ENCODE data around the gene ZNF524. TPM values are rescaled to one million over a fixed set of nuclear protein-coding genes. Genes with fewer than 3 reads are reported as not detected.
A peak's percentile ranks its signal among the peaks of the same experiment; 100 is the strongest.

The ZNF524 gene
- total RNA-seq, 3 donors from 2014 or later (not counting 1 experiment from before 2014, with no cell fraction given), result 9.2 to 12.6 (median 12.5) TPM

DNA sequence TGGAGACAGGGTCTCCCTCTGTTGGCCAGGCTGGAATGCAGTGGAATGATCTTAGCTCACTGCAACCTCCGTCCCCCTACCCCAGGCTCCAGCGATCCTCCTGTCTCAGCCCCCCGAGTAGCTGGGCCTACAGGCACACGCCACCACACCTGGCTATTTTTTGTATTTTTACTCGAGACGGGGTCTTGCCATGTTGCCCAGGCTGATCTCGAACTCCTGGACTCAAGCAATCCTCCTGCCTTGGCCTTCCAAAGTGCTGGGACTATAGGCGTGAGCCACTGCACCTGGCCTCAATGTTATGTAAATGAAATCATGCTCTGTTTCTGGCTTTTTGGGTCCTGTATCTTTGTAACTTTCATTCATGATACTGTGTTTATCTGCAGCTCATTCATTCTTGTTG is 11.3 kb upstream of the ZNF524 start:
- no peaks in the 10 kb centered on the region for H3K36me3 ChIP-seq (ENCODE audit: control insufficient read depth, insufficient read depth, low read length)
- Mint-ChIP-seq H3K9me3 (no peaks in the 10 kb centered on the region), H3K4me1 (peaks cover 11 to 25% of the 10 kb centered on the region in 2 donors), H3K4me3 (peak overlapping the region; percentile 35), H3K36me3 (no peaks in the 10 kb centered on the region), H3K27me3 (ENCODE audit: low read depth in 2 of 2) (peaks cover 15 to 33% of the 10 kb centered on the region in 2 donors), H3K27ac (no peak overlapping the region)
- TF ChIP-seq, protein P1, sequence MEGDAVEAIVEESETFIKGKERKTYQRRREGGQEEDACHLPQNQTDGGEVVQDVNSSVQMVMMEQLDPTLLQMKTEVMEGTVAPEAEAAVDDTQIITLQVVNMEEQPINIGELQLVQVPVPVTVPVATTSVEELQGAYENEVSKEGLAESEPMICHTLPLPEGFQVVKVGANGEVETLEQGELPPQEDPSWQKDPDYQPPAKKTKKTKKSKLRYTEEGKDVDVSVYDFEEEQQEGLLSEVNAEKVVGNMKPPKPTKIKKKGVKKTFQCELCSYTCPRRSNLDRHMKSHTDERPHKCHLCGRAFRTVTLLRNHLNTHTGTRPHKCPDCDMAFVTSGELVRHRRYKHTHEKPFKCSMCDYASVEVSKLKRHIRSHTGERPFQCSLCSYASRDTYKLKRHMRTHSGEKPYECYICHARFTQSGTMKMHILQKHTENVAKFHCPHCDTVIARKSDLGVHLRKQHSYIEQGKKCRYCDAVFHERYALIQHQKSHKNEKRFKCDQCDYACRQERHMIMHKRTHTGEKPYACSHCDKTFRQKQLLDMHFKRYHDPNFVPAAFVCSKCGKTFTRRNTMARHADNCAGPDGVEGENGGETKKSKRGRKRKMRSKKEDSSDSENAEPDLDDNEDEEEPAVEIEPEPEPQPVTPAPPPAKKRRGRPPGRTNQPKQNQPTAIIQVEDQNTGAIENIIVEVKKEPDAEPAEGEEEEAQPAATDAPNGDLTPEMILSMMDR (IDR thresholded peaks at IDR 0.05), result no peak
- no peak overlapping the region for H3K4me3 ChIP-seq (ENCODE audit: low read length)
- no peak overlapping the region for H3K27ac ChIP-seq (ENCODE audit: low read length)
- WGBS (ENCODE audit: insufficient coverage), result 93% methylated on average over 8 of the region's 8 CpGs
- ATAC-seq, result no peak
- no peaks in the 10 kb centered on the region for H3K9me3 ChIP-seq (ENCODE audit: control insufficient read depth, insufficient read depth, low read length)
- H3K27me3 ChIP-seq (ENCODE audit: control insufficient read depth, insufficient read depth, low read length), result no peaks in the 10 kb centered on the region
- H3K4me1 ChIP-seq (ENCODE audit: control insufficient read depth, insufficient read depth, low read length), result peaks cover 26% of the 10 kb centered on the region
- DNase-seq, result no peak
- intact Hi-C loops (cut with micrococcal nuclease), result no loop called here

DNA sequence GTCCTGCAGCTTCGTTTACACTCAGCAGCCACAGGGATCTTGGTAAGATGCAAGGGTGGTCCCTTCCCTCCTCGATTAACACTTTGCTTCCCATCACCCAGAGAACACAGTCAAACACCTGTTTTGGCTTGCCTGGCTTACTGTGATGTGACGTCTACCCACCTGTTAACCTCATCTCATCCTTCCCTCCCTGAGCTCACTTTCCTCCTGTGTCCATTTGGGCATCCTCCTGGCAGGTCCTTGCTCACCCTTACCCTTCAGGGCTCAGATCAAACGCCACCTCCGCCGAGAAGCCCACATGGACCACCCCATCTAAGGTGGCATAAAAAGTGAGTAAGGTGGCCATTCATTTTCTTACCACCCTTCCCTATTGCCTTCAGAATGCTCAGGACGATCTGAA is 10.0 kb upstream of the ZNF524 start:
- intact Hi-C loops (cut with micrococcal nuclease), result no loop called here
- no peak overlapping the region for H3K27ac Mint-ChIP-seq

DNA sequence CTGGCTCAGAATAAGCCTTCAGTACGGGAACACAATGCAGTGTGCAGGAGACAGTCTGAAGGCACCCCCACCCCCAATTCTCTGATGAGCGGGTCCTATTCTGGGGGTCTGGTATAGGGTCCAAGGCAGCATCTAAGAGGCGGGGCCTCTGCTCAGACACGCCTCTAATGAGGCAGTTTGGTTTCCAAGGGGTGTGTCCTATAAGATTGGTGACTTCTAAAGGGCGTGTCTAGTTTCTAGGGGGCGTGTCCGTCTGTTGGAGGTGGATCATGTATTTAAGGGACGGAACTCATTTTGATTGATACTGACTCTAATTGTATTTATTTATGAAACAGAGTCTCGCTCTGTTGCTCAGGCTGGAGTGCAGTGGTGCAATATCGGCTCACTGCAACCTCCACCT is 9.5 kb upstream of the ZNF524 start:
- Mint-ChIP-seq H3K27ac (no peak overlapping the region), H3K27me3 (ENCODE audit: low read depth in 2 of 2) (peaks cover under 1 to 24% of the 10 kb centered on the region in 2 donors), H3K36me3 (no peaks in the 10 kb centered on the region), H3K4me1 (peaks cover 5 to 19% of the 10 kb centered on the region in 2 donors), H3K9me3 (no peaks in the 10 kb centered on the region), H3K4me3 (no peak overlapping the region)
- DNase-seq, result no peak
- peaks cover 1% of the 10 kb centered on the region for H3K36me3 ChIP-seq (ENCODE audit: control insufficient read depth, insufficient read depth, low read length)
- TF ChIP-seq, protein P1 (IDR thresholded peaks at IDR 0.05), result no peak
- peaks cover 26% of the 10 kb centered on the region for H3K4me1 ChIP-seq (ENCODE audit: control insufficient read depth, insufficient read depth, low read length)
- H3K27me3 ChIP-seq (ENCODE audit: control insufficient read depth, insufficient read depth, low read length), result no peaks in the 10 kb centered on the region
- ATAC-seq, result no peak
- intact Hi-C loops (cut with micrococcal nuclease), result no loop called here
- no peak overlapping the region for H3K27ac ChIP-seq (ENCODE audit: low read length)
- 93% methylated on average over 9 of the region's 10 CpGs for WGBS (ENCODE audit: insufficient coverage)
- H3K9me3 ChIP-seq (ENCODE audit: control insufficient read depth, insufficient read depth, low read length), result no peaks in the 10 kb centered on the region
- H3K4me3 ChIP-seq (ENCODE audit: low read length), result no peak overlapping the region

More for the DNA sequence above, 10.0 kb upstream of the ZNF524 start:
- 74% methylated on average over 7 of the region's 7 CpGs for WGBS (ENCODE audit: insufficient coverage)
- TF ChIP-seq, protein P1 (IDR thresholded peaks at IDR 0.05), result no peak
- H3K4me1 Mint-ChIP-seq, result peaks cover 10 to 24% of the 10 kb centered on the region in 2 donors
- Histone ChIP-seq H3K9me3 (ENCODE audit: control insufficient read depth, insufficient read depth, low read length) (no peaks in the 10 kb centered on the region), H3K27ac (ENCODE audit: low read length) (no peak overlapping the region), H3K4me1 (ENCODE audit: control insufficient read depth, insufficient read depth, low read length) (peaks cover 26% of the 10 kb centered on the region), H3K4me3 (ENCODE audit: low read length) (no peak overlapping the region), H3K36me3 (ENCODE audit: control insufficient read depth, insufficient read depth, low read length) (peaks cover 1% of the 10 kb centered on the region), H3K27me3 (ENCODE audit: control insufficient read depth, insufficient read depth, low read length) (no peaks in the 10 kb centered on the region)
- ATAC-seq, result no peak
- no peaks in the 10 kb centered on the region for H3K9me3 Mint-ChIP-seq
- DNase-seq, result no peak
- H3K36me3 Mint-ChIP-seq, result no peaks in the 10 kb centered on the region
- peaks cover 6 to 29% of the 10 kb centered on the region in 2 donors for H3K27me3 Mint-ChIP-seq (ENCODE audit: low read depth in 2 of 2)
- H3K4me3 Mint-ChIP-seq, result no peak overlapping the region

DNA sequence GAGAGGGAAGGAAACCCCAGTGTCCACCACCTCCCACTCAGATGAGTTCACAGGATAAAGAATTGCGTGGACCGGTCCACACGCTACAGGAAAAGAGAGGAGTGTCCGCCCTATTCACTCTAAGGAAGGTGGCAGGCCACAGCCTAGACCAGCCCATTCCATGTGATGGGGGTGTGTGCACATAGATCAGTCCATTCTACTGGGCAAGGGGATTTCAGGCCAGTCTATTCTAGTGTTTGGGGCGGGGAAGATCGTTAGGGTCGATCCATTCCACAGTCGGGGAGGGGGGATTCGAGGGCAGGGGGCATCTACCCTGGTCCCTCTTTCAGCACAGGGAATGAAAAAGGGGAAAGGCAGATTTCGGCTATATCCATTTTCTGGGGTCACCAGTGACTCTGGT is 8.5 kb upstream of the ZNF524 start:
- peaks cover 5 to 10% of the 10 kb centered on the region in 2 donors for H3K4me1 Mint-ChIP-seq
- no peak overlapping the region for H3K4me3 ChIP-seq (ENCODE audit: low read length)
- intact Hi-C loops (cut with micrococcal nuclease), result no loop called here
- no peaks in the 10 kb centered on the region for H3K9me3 ChIP-seq (ENCODE audit: control insufficient read depth, insufficient read depth, low read length)
- no peaks in the 10 kb centered on the region for H3K27me3 ChIP-seq (ENCODE audit: control insufficient read depth, insufficient read depth, low read length)
- H3K9me3 Mint-ChIP-seq, result no peaks in the 10 kb centered on the region
- TF ChIP-seq, protein P1 (IDR thresholded peaks at IDR 0.05), result no peak
- H3K27ac Mint-ChIP-seq, result no peak overlapping the region
- no peaks in the 10 kb centered on the region for H3K36me3 Mint-ChIP-seq
- ATAC-seq (no peak), DNase-seq (no peak)
- peaks cover 18% of the 10 kb centered on the region for H3K4me1 ChIP-seq (ENCODE audit: control insufficient read depth, insufficient read depth, low read length)
- peaks cover 0 to 17% of the 10 kb centered on the region in 2 donors for H3K27me3 Mint-ChIP-seq (ENCODE audit: low read depth in 2 of 2)
- 93% methylated on average over 10 of the region's 10 CpGs for WGBS (ENCODE audit: insufficient coverage)
- no peak overlapping the region for H3K4me3 Mint-ChIP-seq
- H3K27ac ChIP-seq (ENCODE audit: low read length), result no peak overlapping the region
- H3K36me3 ChIP-seq (ENCODE audit: control insufficient read depth, insufficient read depth, low read length), result peaks cover 4% of the 10 kb centered on the region
